ENCODE results near the gene GPC6.

GPC6 gene

GRCh38 chr13:94268661-94269060 is 1042.1 kb downstream of the GPC6 start:
- ChIA-PET POLR2A (no interaction called here), CTCF (interaction anchor here (0.9 to 2.1 kb wide), 2 partner anchors 14 to 93 kb away, joined by 3 to 6 read pairs; no protein-coding TSS in a partner anchor)
- TF ChIP-seq CTCF (IDR thresholded peaks at IDR 0.05; ENCODE audit: insufficient read depth, low read length, missing control alignments): no peak
- DNase-seq (ENCODE audit: low read depth, low spot score): no peak
- no peak overlapping the region for H3K4me3 ChIP-seq (ENCODE audit: low read depth, low read length)

GRCh38 chr13:94269557-94269956 is 1043.0 kb downstream of the GPC6 start:
- no peak overlapping the region for H3K4me3 ChIP-seq (ENCODE audit: low read depth, low read length)
- no peak for DNase-seq (ENCODE audit: low read depth, low spot score)
- ChIA-PET POLR2A (no interaction called here), CTCF (interaction anchor here (0.9 to 2.1 kb wide), 5 partner anchors 14 to 348 kb away, joined by 3 to 7 read pairs (median 6); no protein-coding TSS in a partner anchor)
- TF ChIP-seq CTCF (IDR thresholded peaks at IDR 0.05; ENCODE audit: insufficient read depth, low read length, missing control alignments): no peak

- ChIA-PET CTCF (interaction anchor here (2.1 kb wide), 1 partner anchor 91 kb away, joined by 6 read pairs; no protein-coding TSS in a partner anchor), POLR2A (no interaction called here)
- no peak for DNase-seq (ENCODE audit: low read depth, low spot score)
- no peak overlapping the region for H3K4me3 ChIP-seq (ENCODE audit: low read depth, low read length)
- TF ChIP-seq CTCF (IDR thresholded peaks at IDR 0.05; ENCODE audit: insufficient read depth, low read length, missing control alignments): no peak
Observed at GRCh38 chr13:94270556-94270955, 1043.9 kb downstream of the GPC6 start.

GRCh38 chr13:94272038-94272437 is 1045.4 kb downstream of the GPC6 start:
- no peak overlapping the region for H3K4me3 ChIP-seq (ENCODE audit: low read depth, low read length)
- ChIA-PET POLR2A (no interaction called here), CTCF (no interaction called here)
- no peak for DNase-seq (ENCODE audit: low read depth, low spot score)
- no peak for TF ChIP-seq CTCF (IDR thresholded peaks at IDR 0.05; ENCODE audit: insufficient read depth, low read length, missing control alignments)

GRCh38 chr13:94280349-94280748 is 1053.7 kb downstream of the GPC6 start:
- no peak for DNase-seq (ENCODE audit: low read depth, low spot score)
- POLR2A ChIA-PET: no interaction called here
- no peak for TF ChIP-seq CTCF (IDR thresholded peaks at IDR 0.05; ENCODE audit: insufficient read depth, low read length, missing control alignments)
- CTCF ChIA-PET: no interaction called here
- no peak overlapping the region for H3K4me3 ChIP-seq (ENCODE audit: low read depth, low read length)

- H3K4me3 ChIP-seq (ENCODE audit: low read depth, low read length): no peak overlapping the region
- DNase-seq (ENCODE audit: low read depth, low spot score): no peak
- ChIA-PET CTCF (no interaction called here), POLR2A (no interaction called here)
- no peak for TF ChIP-seq CTCF (IDR thresholded peaks at IDR 0.05; ENCODE audit: insufficient read depth, low read length, missing control alignments)
Observed at GRCh38 chr13:94280845-94281244, 1054.2 kb downstream of the GPC6 start.

Measured in AG04449 (cell line).